A673 (cell line): ENCODE data around the gene BCAR3. TPM values are rescaled to one million over a fixed set of nuclear protein-coding genes. Genes with fewer than 3 reads are reported as not detected.

Experiments used
- BruUV-seq: library from RNA; stranded (reverse); fragments of 400-500 nt; replicated peaks from 2 replicates; lab custom pipeline; 2021; lab: Mats Ljungman, UMichigan
- CTCF ChIA-PET: fragments of 300-600 bp; sonication (Branson Sonifier 250); formaldehyde crosslinking; loops from one replicate; lab custom pipeline; 2022; ENCODE audit warnings: antibody characterized with exemption; lab: Charles Lee
- POLR2A ChIA-PET: fragments of 300-600 bp; sonication (Branson Sonifier 250); formaldehyde crosslinking; loops from one replicate; lab custom pipeline; 2022; ENCODE audit warnings: antibody characterized with exemption; ENCODE audit not compliant: low non-redundant PET; lab: Charles Lee
- DNase-seq: peaks from one replicate; pipeline ENCODE4 v3.0.0-alpha.2; 2015; ENCODE audit warnings: low spot score
- H3K27ac ChIP-seq: fragments of 200-600 bp; sonication (generic); 2 replicates; pipeline ENCODE4 v1.5.1; 2016; ENCODE audit warnings: mixed run types, low read depth, mild to moderate bottlenecking, mixed read lengths, antibody characterized with exemption, low read length; ENCODE audit not compliant: poor library complexity, severe bottlenecking
- H3K27me3 ChIP-seq: fragments of 200-600 bp; sonication (generic); replicated peaks from 2 replicates; pipeline ENCODE4 v1.6.1; 2017; ENCODE audit warnings: mixed run types, low read depth, mild to moderate bottlenecking, mixed read lengths, antibody characterized with exemption, low read length; ENCODE audit not compliant: insufficient read depth, poor library complexity
- H3K36me3 ChIP-seq: fragments of 200-600 bp; sonication (generic); 2 replicates; pipeline ENCODE4 v1.6.1; 2016; ENCODE audit warnings: mixed run types, mild to moderate bottlenecking, mixed read lengths, antibody characterized with exemption, low read length; ENCODE audit not compliant: insufficient read depth, poor library complexity, severe bottlenecking
- H3K4me1 ChIP-seq: fragments of 200-600 bp; sonication (generic); 2 replicates; pipeline ENCODE4 v1.6.1; 2017; ENCODE audit warnings: mixed run types, mild to moderate bottlenecking, mixed read lengths, antibody characterized with exemption, low read length; ENCODE audit not compliant: insufficient read depth, poor library complexity, severe bottlenecking
- H3K4me3 ChIP-seq: fragments of 200-600 bp; sonication (generic); 2 replicates; pipeline ENCODE4 v1.5.1; 2016; ENCODE audit warnings: low read depth, mixed run types, mild to moderate bottlenecking, mixed read lengths, low read length; ENCODE audit not compliant: poor library complexity, severe bottlenecking
- H3K9me3 ChIP-seq: fragments of 200-600 bp; sonication (generic); 2 replicates; pipeline ENCODE4 v1.6.1; 2016; ENCODE audit warnings: mixed run types, low read depth, mild to moderate bottlenecking, mixed read lengths, antibody characterized with exemption, low read length; ENCODE audit not compliant: poor library complexity, severe bottlenecking
- CTCF ChIP-seq: fragments of 300-800, 200-600 bp; sonication (generic); conservative IDR thresholded peaks from 2 replicates; pipeline ENCODE4 v1.5.1; 2017; ENCODE audit warnings: low read depth, mild to moderate bottlenecking, antibody characterized with exemption, low read length, moderate library complexity, mixed read lengths
- EZH2 ChIP-seq: fragments of 200-600 bp; sonication (generic); IDR thresholded peaks from 2 replicates; pipeline ENCODE4 v1.6.1; 2017; ENCODE audit warnings: borderline replicate concordance, low read depth, mild to moderate bottlenecking, mixed read lengths, antibody characterized with exemption, low read length; ENCODE audit not compliant: poor library complexity, severe bottlenecking
- intact Hi-C: fragments of 100-400 bp; cut with micrococcal nuclease; formaldehyde crosslinking; loops from one replicate; pipeline ENCODE4 v1.10.0; 2022; ENCODE audit not compliant: unreplicated experiment
- total RNA-seq: library from RNA; stranded (reverse); gene quantifications from 2 replicates; pipeline ENCODE4 v1.2.3, GENCODE V29; 2021

BCAR3 gene
- total RNA-seq, 1 experiment from 2014 or later, result 0.90 TPM

GRCh38 chr1:93616996-93617669 is 64.5 kb downstream of the BCAR3 start:
- DNase-seq, result peak; percentile 29
- POLR2A ChIA-PET, result no interaction called here
- Histone ChIP-seq H3K27me3 (no peaks in the 10 kb centered on the region), H3K9me3 (no peaks in the 10 kb centered on the region), H3K4me3 (no peak overlapping the region), H3K36me3 (no peaks in the 10 kb centered on the region), H3K27ac (no peak overlapping the region), H3K4me1 (peaks cover 8% of the 10 kb centered on the region)
- intact Hi-C loops, result no loop called here
- CTCF ChIA-PET, result no interaction called here
- BruUV-seq, result no TSS peak
- TF ChIP-seq EZH2 (no peak), CTCF (no peak)

- ChIA-PET POLR2A (no interaction called here), CTCF (no interaction called here)
- Histone ChIP-seq H3K27ac (no peak overlapping the region), H3K4me3 (no peak overlapping the region), H3K4me1 (peaks cover 8% of the 10 kb centered on the region), H3K36me3 (no peaks in the 10 kb centered on the region), H3K27me3 (no peaks in the 10 kb centered on the region), H3K9me3 (no peaks in the 10 kb centered on the region)
- no TSS peak for BruUV-seq
- intact Hi-C loops, result no loop called here
- TF ChIP-seq EZH2 (no peak), CTCF (no peak)
- no peak for DNase-seq
These were observed 65.2 kb downstream of the BCAR3 start for GRCh38 chr1:93616221-93616995.

- no peak overlapping the region for H3K27ac ChIP-seq
- intact Hi-C loops, result no loop called here
- no peaks in the 10 kb centered on the region for H3K9me3 ChIP-seq
- BruUV-seq, result no TSS peak
- DNase-seq, result peak; percentile 17
- ChIA-PET POLR2A (no interaction called here), CTCF (no interaction called here)
- H3K27me3 ChIP-seq, result no peaks in the 10 kb centered on the region
- no peak overlapping the region for H3K4me3 ChIP-seq
- TF ChIP-seq EZH2 (no peak), CTCF (no peak)
- no peaks in the 10 kb centered on the region for H3K36me3 ChIP-seq
- peaks cover 8% of the 10 kb centered on the region for H3K4me1 ChIP-seq
These were observed 66.0 kb downstream of the BCAR3 start for GRCh38 chr1:93615582-93616150.
